GM18867 (cell line): ENCODE measurements around the gene ZNF830.
"Not testable (repeated sequence)": the region's sequence is repeated elsewhere in the genome, so short reads cannot be mapped to it uniquely, and the experiment has no call there.

Source experiments
- ATAC-seq: cut with Tn5 transposase; IDR thresholded peaks from one replicate; pipeline ENCODE4 v1.9.1; 2021; ENCODE audit warnings: mild to moderate bottlenecking, moderate library complexity; ENCODE audit not compliant: unreplicated experiment

The ZNF830 gene, protein sequence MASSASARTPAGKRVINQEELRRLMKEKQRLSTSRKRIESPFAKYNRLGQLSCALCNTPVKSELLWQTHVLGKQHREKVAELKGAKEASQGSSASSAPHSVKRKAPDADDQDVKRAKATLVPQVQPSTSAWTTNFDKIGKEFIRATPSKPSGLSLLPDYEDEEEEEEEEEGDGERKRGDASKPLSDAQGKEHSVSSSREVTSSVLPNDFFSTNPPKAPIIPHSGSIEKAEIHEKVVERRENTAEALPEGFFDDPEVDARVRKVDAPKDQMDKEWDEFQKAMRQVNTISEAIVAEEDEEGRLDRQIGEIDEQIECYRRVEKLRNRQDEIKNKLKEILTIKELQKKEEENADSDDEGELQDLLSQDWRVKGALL

GRCh38 chr17:34961093-34961911 lies at the start of gene ZNF830, which contains the start of gene CCT6B:
TSS of gene ZNF830 (plus strand) at chr17:34961540. CDS start at chr17:34961567, 27 bp downstream.
TSS of gene CCT6B (minus strand) at chr17:34961460. CDS start at chr17:34961393, 67 bp downstream.
- peak; percentile 88 for ATAC-seq

- no peak for ATAC-seq
These were observed 48.3 kb upstream of the ZNF830 start for GRCh38 chr17:34913001-34913400.

DNA sequence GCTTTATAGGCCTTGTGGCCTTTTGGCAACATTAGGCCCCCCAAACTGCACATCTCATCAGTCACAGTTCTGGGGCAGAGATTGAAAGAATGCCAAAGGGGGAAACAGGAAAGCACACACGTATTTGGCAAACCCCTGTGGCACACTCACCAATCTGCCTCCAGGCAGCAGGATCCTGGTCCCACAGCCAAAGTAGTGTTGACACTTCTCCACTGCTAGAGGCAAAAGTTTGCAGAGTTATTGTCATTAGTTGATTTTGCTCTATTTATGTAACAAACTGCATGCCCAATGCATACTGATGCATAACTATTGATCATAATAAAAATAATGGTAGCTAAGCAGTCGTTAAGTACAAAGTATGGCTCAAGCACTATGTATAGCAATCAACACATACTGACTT lies 45.2 kb upstream of the ZNF830 start:
- no peak for ATAC-seq

GRCh38 chr17:34917381-34917780 lies 44.0 kb upstream of the ZNF830 start:
- no peak for ATAC-seq

GRCh38 chr17:34920676-34921075 lies 40.7 kb upstream of the ZNF830 start:
- no peak for ATAC-seq

DNA sequence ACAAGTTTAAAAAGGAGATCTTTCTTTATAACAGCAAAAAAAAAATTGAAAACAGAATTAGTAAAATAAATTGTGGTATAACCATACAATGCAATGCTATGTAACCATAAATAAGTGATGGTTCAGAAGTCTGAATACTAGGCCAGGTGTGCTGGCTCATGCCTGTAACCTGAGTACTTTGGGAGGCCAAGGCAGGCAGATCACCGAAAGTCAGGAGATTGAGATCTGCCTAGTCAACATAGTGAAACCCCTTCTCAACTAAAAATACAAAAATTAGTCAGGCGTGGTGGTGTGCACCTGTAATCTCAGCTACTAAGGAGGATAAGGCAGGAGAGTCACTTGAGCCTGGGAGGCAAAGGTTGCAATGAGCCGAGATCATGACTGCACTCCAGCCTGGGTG lies 34.7 kb upstream of the ZNF830 start:
- no peak for ATAC-seq

DNA sequence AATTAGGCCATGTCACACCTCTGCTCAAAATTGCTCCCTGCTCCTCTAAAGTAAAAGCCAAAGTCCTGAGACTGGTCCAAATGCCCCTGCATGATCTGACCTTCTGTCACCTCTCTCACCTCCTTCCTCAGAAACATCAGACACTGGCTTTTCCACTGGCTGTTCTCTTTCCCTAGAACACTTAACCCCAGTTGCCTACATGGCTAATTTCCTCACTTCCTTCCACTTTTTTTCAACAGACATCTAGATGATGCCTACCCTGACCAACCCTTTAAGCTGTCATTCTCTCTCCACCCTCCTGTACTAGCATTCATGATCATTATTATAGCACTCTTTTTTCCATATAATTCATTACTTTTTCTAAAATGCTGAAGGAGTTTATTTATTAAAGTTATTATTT lies 31.1 kb upstream of the ZNF830 start:
- no peak for ATAC-seq

GRCh38 chr17:34950780-34951179 lies 10.6 kb upstream of the ZNF830 start:
- ATAC-seq = not testable (repeated sequence)

- ATAC-seq = no peak
These were observed 2.9 kb upstream of the ZNF830 start for GRCh38 chr17:34958438-34958837.

GRCh38 chr17:34974179-34974578 lies 12.8 kb downstream of the ZNF830 start:
- no peak for ATAC-seq

GRCh38 chr17:34974794-34975785 lies 13.8 kb downstream of the ZNF830 start:
- no peak for ATAC-seq

DNA sequence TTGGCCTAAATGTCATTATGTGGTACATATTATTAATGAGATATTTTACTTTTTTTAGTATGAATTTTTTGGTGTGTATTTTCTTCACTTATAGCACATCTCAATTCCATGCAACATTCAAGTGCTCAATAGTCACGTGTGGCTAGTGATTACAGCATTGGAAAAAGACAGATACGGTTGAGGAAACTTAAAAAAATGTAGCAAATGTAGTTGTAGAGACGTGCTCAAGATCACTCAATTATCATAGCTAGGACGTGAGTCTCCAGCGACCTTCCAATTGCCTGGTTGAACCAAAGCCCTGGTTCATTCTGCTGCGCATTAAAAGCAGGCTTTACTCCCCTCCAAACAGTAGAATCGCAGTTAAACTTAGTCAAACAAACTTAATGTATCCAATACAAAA lies 17.8 kb downstream of the ZNF830 start:
- no peak for ATAC-seq

GRCh38 chr17:34979650-34980352 lies 18.5 kb downstream of the ZNF830 start:
- ATAC-seq = no peak

GRCh38 chr17:34980353-34980680 lies 19.0 kb downstream of the ZNF830 start, which contains the start of gene LIG3:
TSS of gene LIG3 (plus strand) at chr17:34980512. CDS start at chr17:34983006, 2,494 bp downstream.
- peak; percentile 83 for ATAC-seq

DNA sequence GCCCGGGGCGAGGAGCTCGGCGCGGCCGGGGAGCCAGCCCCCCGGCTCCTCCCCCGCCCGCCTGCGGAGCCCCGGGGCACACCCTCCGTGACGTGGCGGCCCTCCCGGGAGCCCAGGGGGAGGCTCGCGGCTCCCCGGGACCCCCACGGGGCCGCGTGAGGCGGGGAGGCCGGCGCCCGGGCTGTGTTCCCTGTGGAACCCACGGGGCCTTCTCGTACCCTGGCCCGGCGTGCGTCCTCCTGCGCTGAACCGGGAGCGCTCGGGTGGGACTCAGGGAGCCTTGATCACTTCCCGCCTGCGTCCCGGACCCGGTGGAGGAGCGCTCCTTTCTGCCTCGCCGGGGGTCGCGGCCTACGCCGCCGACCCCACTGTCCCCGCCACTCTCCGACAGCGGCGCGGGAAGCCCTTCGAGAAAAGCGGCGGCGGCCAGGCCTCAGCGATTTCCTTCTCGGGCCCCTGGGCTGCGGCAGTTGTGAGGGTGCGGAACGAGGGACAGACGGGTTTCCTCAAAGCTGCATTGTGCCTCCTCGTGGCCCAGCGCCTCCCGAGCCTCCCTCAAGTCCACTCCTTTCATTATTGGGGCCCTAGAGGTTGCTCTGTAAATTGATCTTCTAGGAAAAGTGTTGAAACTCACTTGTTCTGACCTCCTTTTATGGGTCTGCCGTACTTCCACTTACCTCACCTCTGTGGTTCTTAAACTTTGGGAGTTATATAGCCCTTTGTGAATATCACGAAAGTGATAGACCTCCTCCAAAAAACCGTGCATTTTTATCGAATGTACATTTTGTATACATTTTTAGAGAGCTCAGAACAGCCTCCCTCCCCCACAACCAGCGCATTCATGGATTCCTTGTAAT lies 19.6 kb downstream of the ZNF830 start:
- peak; percentile 83 for ATAC-seq

- no peak for ATAC-seq
These were observed 20.4 kb downstream of the ZNF830 start for GRCh38 chr17:34981538-34982241.

DNA sequence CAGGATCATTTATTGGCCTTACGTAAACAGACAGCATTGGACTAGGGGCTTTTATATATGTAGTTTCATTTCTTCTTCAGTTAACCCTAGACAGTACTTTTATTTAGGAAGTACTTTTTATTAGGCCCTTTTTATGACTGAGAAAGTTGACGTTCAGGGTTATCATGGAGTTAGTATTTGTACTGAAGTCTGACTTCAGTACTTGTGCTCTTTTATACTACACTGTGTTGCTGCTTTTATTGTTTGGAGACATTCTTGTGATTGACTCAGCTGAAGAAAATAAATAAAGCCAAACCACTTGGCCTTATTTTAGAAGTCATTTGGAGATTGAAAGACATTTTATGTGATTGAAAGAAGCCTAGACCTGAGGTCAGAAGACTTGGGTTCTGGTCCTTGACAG lies 25.9 kb downstream of the ZNF830 start:
- ATAC-seq = no peak

GRCh38 chr17:34988644-34989043 lies 27.3 kb downstream of the ZNF830 start:
- ATAC-seq = no peak

GRCh38 chr17:34989473-34989872 lies 28.1 kb downstream of the ZNF830 start:
- ATAC-seq = no peak
